HG03064 (cell line): ENCODE results near the gene CDH11.

Experiments
- ATAC-seq: cut with Tn5 transposase; IDR thresholded peaks from one replicate; pipeline ENCODE4 v1.9.1; 2021; ENCODE audit warnings: low read depth; ENCODE audit not compliant: unreplicated experiment

CDH11 gene

DNA sequence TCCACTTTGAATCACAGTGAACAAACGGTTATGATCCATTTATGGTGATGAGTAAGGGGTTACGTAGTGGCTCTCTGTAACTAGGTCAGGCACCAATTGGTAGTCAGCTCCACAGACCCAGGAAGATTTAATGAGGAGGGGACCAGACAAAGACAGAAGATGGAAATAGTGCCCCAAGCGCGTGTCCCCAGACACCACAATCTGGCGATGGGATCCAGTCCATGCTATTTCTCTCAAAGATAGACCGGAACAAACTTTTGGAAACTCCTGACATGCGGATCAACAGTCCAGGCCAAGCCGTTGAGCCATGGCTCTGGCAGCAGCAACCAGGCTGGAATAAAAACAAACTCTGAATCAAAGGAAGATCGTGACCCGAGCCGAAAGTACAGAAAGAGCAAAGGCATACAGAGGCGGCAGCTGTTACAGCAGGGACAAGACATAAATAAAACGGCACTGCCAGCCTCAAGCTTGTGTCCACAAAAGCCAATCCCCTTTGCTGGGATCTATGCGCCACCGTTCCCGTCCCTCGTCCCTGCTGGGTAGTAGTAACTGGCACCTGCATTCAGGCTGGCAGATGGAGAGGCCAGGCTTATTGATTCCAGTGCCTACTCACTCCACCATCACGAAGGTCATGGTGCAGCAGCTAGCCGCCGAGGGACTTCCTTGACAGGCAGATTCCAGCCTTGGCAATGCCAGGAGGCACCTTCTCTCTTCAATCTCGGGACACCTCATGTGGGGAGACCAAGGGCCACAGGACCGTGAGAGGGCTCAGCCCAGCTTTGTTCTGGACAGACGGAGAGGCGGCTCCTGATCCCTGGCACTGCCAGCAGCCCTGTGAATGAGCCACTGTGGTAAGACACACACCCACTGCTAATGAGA lies 50.2 kb downstream of the CDH11 start:
- no peak for ATAC-seq

DNA sequence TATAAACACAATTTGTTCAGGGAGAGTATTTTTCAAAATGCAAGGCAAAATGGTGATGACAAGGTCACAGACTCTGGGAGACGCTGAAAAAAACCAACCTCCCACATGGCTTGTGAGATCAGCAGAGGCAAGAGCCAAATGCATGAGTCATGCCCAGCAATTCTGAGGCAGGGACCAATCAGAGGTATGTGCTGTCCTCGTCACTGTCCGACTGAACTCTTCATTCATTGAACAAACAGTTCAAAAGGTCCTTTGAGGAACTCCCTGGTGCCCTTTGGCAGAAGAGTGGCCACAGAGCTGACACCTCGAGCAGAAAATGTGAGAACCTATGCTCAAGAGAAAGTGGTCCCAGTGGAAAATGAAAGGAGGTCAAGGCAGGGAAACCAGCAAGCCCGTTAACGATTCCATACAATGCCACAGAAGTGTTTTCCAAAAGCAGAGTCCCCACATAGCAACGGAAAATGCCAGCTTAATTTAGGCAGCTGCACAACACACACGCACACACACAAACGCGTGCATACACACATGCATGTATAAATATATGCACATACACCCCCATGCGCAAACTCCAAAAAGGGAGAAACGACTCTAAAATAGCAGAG lies 50.9 kb downstream of the CDH11 start:
- ATAC-seq = no peak

DNA sequence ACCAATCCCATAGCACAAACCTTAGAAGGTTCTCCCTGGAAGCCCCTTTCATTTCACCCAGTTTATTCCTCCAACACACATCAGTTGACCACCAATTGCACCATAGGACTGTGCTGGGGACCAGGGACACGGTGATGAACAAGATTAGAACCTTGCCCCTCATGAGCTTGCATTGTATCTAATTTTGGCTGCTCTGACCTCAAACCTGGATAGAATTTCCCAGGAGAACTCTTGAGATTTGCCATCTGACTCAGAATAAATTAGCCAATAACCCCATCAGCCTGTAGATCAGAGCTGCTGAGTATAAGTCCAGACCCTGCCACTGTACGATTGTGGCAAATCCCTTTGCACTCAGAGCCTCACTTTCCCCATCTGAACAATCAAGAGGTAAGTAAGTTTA lies 52.1 kb downstream of the CDH11 start:
- ATAC-seq = no peak

DNA sequence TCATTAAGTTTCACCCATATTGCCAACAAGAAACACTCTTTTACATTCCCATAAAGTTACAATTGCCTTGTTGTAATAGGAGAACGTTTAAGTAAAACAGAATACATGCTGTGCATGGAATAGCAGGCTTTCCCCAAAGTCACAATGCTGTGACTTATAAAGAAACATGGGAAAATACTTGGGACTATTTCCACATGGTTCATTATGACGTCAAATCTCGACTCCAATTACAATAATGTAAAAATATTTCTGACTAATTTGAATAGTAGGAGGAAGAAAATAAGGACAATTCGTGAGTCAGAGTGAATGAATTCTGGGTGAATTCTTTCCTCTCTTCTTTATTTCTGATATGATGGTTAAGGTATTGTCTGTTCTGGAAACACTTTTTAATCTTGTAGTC lies 52.8 kb downstream of the CDH11 start:
- ATAC-seq = no peak

DNA sequence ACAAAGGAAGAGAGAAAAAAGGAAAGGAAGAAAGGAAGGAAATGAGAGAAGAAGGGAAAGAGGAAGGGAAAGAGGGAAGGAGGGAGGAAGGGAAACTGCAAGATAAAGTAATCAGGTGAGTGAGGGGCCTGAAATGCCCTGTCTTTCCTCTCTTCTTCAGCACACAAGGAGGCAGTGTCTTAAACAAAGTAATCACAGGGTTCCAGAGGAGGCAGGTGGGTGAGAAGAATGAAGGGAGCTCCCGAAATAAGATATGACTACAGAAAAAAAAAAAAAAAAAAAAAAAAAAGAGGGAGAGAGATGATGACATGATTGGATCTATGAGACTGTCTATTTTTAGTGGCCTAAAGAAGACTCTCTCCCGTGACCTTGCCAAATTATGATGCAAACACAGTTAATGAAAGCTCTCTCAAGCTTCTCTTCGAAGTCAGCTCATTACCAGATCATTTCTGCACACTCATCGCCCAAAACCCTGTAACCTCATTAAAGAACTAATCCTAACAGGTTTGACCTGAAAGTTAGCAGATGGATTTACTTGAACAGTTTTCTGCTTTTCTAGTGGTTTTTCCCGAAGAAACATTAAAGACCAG lies 53.6 kb downstream of the CDH11 start:
- no peak for ATAC-seq

DNA sequence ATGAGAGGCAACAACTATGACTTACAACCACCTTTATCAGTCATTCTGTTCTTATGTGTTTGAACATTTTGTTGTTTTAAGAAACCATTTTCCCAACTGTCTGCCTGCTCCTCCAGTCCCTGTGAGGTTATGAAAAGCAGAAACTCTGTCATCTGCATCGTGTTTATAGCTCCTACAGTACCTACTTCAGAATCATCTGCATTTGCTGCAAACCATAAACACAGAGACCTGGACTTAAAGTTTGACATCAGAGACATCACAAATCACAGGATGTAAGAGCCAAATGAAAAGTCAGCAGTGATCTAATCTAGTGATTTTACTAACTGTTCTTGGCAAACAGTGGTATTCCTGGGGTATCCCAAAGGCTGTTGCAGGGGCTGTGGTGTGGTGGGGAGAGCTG lies 55.2 kb downstream of the CDH11 start:
- ATAC-seq = no peak

DNA sequence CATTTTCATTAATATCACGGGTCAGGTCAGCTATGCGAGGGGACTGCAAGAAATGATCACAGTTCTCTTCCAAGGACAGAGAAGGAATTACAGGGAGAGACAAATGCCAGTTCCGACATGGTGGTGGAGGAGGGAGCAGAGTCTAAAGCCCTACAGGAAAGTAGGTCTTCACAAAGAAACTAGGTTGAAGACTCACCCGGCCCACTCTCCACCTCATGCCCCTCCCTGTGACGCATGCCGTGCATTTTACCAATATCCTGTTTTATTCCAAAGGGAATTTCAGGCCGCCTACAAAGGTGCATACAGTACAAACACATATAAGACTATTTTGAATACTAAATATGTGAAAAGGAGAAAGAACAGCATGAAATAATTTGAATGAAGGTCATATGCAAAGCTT lies 56.8 kb downstream of the CDH11 start:
- ATAC-seq = no peak

DNA sequence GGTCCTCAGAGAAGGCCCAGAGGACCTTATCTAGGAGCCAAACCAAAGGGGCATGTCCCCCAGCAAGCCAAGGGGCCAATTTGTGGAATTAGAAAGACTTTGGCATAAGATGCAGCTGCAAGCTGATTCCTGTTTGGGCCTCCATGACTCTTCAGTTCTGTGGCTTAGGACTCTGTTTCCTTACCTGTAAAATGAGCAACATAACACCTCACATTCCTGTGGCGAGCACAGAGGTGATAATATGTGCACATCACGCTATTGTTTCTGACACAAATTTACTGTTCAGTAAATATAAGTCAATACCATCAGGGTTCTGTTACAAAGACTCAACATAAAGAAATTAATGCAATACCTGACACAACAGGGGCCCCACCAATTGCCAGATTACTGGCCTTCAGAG lies 57.7 kb downstream of the CDH11 start:
- no peak for ATAC-seq

DNA sequence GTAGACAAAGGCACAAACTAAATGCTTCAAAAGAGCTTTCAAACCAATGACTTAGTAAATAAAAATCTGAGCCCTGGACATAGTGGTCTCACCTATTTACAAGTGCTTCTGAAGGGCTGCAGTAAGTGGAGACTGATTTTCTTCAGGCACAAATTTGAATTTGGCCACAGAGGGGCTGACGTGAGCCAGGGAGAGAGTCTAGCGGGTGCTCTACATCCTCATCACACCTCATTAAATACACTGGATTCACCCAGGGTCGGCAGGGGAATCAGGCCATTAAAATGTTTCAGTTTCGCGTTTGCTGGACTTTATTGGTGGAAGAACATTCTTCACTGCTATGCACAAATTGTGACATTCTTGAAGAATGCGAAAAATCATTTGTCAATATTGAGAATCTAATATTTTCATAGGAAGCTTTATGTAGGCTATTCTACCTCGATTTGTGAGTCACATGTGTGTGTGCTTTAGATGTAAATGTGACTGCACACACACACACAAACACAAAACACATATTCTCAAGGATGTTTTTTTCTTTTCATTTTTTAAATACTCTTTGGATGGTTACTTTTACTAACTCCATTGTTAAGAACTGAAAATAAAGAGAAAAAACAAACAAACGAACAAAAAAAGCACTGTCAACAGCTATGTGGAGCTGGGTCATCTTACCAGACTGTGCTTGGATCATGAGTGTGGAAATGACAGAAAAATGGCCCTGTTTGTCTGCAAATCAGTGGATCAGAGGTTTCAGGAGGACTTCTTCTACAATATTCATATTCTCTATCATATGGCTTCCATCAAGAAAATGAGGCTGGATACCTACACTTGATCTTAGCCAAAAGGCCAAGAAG lies 58.9 kb downstream of the CDH11 start:
- no peak for ATAC-seq

DNA sequence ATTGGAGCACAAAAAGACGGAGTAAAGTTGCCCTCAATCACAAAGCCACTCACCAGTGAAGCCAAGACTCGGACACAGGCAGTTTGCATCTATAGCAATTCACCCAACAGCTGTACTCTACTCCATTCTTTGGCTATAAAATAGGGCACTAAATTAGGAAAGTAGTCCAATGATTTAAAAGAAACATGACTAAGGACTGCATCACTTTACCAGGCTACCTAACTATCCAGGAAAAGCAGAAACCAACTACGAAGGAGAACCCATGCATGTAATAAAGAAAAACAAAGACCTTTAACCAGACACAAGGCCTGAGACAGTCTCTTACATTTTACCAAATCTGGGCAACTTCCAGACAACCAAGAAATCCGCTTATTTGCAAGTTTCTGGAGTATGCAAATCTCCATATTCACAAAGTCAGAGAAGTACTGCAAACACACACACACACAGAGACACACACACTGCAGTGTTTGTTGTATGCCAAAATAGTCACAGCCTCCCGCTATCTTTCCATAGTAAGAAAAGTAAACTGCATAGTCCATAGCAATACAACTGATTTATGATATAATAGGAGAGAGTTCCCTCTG lies 59.8 kb downstream of the CDH11 start:
- ATAC-seq = no peak

DNA sequence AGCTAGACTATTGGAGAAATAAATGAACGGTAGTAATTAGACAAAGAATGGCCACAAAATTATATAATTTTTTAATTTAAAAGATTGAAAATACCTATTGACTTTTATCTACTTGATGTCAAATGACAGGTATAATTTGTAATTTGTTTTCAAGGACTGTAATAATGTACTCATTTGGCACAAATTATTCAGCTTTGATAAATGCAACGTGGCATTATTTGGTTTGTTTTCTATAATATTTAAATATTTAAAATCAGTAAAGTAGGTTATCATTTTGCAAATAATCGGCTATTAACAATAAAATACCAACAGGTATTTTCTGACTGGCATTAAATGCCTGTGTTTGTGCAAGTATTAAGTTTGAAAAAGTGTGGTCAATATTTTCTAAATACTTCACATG lies 60.6 kb downstream of the CDH11 start:
- ATAC-seq = no peak

DNA sequence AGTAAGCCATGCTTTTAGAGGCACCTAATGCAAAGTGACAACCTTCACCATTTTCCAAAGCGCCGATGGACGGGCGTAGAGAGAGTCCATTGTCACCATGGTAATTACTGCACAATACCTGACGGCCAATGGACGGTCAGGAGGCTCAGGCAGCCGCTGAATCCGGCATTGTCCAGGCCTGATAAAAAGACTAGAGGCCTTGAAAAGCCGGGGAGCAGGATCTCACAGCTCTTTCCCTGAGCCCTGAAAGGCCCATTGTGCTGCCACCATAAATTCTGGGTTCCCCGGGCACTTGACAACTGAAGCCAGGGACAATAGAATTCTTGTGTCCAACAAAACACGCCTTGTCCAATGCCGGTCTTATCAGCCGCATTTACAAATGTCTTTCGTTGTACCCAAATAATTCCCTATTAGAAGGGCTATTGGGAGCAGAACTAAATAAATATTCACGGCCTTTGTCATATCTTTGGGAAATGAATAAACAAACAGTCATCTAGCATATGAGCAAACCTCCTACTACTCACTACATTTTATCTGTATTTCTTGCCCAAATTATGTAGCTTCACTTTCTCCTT lies 62.4 kb downstream of the CDH11 start:
- no peak for ATAC-seq

DNA sequence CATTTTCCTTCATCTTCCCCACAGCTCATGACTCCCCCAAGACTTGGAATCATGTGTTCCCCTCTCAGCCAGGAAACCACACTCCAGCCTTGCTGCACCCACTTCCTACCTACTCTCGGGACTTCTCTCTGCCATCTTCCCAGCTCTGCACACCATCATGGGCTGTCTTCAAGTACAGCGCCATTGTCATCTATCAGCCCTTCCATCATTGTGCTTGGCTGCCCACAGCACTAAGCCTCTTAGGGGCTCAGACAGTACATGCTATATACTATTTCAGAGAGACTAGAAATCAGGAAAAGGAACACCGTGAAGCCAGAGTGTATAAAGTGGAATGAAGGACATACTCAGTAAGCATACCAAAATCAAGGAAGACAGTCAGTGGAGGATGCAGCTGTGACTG lies 64.7 kb downstream of the CDH11 start:
- no peak for ATAC-seq

DNA sequence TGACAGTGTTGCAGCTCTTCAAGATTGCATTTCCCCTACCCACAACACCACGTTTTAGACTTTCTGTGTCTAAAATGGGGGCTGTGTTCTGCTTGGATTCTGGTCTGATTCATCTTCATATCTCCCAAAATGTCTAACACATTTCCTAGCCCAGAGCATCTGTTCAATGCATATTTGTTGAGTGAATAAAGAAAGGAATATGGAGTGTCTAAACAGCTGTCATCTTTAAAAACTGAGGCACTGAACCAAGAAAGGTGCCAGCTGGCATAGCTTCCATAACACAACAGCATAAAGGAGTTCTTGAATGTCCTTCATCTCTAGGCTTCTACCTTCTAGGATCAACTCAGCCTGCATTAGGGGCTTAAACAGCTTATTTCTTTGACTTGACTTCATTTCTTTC lies 67.4 kb downstream of the CDH11 start:
- no peak for ATAC-seq

DNA sequence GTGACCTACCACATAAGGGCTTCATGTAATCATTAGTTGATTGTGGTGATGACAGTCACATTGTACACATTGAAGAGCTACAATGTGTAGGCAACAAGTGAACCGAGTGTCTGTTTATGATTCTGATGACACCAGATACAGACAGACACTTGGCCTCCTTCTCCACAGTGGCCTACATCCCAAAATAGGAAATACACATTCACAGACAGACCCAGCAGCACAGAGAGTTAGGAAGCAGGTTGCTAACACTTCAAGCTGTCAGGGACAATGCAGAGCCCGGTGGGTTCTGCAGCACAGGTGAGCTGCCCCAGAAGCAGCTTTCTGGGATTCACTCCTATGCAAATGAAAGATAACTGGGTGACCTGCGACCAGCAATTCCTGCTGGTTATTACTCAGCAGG lies 72.2 kb downstream of the CDH11 start:
- no peak for ATAC-seq

DNA sequence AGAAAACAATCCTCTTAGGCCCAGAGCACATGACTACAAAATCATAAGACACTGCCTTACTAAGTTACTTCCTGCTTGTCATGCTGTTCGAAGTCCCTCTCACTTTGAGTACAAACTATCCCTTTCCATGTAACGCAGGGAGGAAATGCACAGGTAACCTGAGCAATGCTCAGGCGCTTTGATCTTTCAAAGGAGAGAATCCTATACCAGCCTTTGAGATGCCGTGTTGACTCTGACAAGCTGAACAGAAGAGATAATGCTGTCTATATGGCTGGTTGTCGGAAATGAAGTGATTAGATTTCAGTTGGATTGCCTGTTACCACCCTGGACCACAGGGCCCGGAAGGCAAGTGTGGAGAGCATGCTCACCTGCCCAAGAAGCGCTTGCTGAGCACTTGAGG lies 75.9 kb downstream of the CDH11 start:
- no peak for ATAC-seq

DNA sequence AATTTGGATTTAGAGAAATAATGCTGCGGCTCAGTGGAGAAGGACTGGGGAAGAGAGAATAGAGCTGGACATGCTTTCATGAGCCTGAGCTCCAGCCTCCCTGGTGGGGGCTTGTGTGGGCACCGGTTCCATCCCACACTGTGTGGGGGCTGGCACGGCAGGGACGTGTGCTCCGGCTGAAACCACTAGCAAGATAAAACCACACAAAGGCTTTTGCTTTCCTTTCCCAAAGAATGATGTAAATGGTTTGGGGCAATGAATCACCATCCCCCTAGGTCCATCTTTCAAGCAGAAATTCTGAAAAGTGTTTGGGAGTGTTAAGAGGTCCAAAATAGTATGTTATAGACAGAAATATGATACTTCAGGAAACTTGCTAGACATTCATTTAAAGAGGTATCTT lies 77.0 kb downstream of the CDH11 start:
- no peak for ATAC-seq

DNA sequence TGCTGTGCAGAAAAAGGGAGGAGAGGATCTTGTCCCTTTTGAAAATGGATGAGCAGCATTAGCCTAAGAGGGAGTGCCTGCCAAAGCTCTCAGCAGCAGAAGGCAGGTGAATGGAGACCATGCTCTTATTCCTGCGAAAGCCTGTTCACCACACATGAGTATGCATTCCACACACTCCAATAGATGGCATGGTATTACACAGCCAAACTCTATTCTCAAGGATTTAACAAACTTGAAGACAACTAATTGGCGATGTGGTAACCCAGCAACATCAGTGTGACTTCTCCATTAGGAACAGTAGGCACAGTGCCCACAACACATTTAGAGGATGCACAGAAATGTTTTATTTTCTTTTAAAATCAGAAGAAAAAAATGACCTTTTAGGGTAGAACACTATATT lies 77.8 kb downstream of the CDH11 start:
- no peak for ATAC-seq

DNA sequence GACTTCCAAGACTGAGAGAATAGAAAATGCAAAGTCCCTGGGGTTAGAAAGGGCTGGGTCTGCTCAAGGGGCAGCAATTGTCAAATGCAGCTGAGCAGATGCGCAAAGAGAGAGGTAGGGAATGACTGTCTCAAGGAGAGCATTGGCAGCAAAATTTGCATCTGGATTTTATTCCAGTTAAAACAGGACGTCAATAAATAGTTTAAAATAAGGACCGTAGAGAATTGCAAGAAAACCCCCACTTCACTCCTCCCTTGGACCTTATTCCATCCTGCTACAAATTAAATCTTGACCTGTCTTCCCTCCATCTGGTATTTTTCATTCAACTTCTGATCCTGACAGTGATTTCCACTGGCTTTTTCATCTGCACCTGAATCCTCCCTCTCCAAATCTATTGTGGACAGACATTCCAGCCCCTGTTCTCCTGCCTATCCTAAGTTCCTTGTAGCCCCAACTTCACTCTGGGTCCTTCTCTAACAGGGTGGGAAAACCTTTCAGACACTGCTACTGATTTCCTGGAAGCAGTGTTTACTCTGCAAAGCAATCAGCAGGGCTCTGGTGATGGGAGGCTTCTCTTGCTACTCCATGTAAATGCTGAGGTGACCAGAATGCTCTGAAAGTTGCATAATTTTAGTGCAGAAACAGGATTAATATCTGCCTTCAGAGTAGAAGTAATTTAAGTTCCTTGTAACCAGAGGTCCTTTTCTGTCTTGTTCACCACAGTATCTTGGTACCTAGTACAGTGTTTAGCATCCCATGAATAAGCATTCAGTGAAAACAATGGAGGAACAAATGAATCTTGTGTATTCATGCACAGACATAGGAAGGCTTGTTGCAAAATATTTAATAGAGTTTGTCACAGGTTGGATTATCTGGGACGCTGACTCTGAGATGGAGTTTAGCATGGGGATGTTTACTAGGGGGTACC lies 79.2 kb downstream of the CDH11 start:
- ATAC-seq = no peak
